GM18868 (cell line): ENCODE results near the gene P4HA2.

Source experiments
- ATAC-seq: cut with Tn5 transposase; IDR thresholded peaks from one replicate; pipeline ENCODE4 v1.9.1; 2021; ENCODE audit warnings: mild to moderate bottlenecking, moderate library complexity; ENCODE audit not compliant: unreplicated experiment

The P4HA2 gene

GRCh38 chr5:132265336-132266030, 37.8 kb upstream of the P4HA2 start:
- no peak for ATAC-seq

DNA sequence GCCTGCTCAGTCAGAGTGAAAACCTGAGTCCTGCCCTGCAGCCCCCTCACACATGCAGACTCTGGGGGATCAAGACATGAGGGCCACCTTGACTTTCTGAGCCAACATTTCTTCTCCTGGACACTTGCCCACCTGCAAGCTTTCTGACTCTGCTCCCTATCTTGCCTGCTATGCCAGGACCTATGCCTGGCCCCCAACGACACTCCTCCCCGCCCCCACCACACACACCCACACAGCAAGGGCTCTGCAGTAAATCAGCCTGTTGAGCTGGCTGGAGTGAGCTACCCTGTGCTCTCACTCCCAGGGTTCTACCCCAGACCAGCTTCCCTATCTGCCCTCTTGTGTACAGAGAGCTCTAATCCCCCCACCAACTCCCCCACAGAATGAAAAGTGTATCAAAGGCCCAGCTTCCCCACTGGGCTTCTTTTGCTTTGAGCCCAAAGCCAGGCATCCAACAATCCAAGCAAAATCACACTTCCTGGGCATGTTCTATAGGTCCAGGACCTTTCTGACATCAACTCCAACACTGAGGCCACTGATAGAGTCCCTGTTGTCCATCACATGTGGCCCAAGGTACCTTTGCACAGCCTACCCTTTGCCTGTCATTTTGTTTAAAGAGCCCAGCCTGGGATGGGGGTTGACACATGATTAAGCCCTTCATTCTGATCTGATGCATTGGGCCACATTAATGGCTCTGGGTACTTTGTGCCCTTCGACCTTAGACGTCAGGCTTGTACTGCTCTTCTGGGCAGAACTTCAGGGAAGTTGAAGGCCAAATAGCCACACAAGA, 37.1 kb upstream of the P4HA2 start:
- ATAC-seq: no peak

DNA sequence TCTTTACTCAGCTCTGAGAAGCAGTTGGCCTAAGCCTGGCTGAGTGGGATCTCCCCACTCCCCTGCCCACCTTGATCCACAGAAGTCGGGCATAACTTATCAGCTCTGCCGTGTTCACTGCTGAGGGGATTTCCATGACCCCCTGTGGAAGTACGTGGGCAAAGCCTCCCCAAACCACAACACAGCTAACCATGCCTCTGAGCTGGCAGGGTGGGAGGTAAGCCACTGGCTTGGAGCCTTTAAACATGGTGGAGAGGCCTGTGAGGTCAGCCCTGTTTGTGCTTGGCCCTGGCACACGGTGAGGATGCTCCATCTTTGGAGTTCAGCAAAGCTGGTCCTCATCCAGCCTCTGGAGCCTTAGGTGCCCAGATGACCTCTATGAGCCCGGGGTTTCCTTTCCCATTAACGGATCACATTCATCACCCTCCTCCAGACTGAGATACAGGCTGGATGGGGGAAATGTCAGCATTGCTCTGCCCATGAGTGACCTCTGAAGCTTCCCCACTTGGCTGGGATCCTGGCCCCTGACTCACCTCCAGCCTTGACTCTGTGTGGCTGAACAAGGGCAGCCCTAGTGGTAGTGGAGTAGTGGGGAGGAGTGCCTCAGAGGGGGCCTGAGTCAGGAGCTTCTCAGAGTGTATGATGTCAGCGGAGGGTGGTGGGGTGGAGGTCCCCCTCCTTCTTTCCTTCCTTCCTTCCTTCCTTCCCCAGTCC, 36.1 kb upstream of the P4HA2 start:
- ATAC-seq: no peak

DNA sequence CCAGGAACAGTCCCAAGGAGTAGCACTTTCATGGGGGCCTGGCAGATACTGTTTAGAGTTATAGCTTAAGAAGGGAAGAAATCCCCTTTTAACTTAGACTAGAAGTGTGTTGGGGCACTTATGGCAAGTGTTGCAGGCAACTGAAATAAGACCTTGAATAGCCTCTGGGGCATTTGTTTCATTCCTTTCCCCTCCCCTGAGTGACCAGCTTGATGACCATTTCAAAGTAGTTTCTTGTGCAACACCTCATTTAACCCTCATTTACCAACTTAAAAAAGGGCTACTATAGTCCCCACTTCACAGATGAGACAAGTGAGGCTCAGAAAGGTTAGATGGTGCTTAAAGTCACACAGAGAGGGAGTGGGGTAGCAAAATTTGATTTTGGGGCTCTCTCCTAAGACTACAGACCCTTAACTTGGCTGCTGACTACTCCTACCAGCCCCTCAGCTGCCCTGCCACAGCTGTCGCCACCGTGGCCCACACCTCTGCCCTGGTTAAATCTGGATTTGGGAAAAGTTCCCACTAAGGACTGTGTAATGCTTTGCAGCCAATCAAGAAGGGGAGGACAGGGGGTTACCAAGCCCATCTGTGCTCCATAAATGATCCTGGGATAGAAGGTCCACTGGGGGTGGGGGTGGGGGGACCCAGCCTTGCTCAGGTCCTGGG, 35.4 kb upstream of the P4HA2 start:
- no peak for ATAC-seq

DNA sequence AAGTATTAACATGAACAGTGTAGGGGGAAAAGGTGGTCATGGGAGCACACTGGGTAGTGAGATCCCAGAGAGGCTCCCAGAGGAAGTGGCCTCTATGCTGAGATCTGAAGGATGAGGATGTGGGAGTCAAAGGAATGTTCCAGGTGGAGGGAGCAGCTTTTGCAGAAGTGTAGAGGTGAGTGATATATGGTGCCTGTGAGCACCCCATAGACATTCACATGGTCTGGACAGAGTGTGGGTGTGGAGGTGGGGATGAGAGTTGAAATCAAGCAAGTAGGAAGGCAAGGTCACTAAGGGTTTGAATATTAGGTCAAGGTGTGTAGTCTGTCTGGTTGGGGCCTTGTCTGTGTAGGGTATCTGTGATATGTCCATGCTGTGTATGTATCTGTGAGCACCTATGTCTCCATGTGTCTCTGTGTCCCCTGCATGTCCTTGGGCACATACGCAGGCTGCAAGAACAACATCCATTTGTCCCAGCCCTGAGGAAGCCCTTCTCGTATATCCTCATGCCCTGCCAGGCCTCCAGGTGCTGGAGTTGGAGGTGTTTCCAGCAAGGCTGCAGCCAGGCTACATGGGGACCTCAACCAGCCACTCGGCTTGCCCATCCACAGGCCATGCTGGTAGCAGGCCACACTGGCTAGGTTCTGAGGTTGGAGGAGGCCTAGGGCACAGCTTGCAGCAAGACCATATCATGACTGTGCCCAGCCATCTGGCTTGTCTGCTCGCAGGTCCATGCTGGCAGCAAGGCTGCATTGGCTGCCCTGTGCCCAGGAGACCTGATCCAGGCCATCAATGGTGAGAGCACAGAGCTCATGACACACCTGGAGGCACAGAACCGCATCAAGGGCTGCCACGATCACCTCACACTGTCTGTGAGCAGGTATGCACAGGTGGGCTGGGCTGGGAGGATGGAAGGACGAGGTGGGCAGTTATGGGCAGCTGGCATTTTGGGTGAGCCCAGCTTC, 34.5 kb upstream of the P4HA2 start:
- ATAC-seq: no peak

- peak; percentile 68 for ATAC-seq
These were observed 33.3 kb upstream of the P4HA2 start for GRCh38 chr5:132260714-132261551.

DNA sequence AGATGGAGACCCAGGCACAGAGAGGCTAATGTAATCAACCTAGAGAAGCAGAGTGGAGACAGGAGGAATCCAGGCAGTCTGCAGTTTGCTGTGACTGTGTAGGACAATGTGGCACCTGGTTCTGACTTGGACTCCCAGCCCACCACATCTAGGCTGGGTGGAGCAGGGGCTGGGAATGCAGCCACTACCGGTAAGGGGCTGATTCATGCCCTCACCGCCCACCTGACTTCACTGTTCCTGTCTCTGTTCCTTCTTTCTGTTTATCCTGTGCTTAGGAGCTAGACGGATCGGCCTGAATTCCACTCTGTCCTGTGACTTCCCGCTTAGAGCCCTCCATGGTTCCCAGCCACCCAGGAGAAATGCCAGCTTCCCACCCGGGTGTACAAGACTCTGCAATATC, 32.4 kb upstream of the P4HA2 start:
- no peak for ATAC-seq

GRCh38 chr5:132259069-132259851, 31.6 kb upstream of the P4HA2 start:
- ATAC-seq: no peak

DNA sequence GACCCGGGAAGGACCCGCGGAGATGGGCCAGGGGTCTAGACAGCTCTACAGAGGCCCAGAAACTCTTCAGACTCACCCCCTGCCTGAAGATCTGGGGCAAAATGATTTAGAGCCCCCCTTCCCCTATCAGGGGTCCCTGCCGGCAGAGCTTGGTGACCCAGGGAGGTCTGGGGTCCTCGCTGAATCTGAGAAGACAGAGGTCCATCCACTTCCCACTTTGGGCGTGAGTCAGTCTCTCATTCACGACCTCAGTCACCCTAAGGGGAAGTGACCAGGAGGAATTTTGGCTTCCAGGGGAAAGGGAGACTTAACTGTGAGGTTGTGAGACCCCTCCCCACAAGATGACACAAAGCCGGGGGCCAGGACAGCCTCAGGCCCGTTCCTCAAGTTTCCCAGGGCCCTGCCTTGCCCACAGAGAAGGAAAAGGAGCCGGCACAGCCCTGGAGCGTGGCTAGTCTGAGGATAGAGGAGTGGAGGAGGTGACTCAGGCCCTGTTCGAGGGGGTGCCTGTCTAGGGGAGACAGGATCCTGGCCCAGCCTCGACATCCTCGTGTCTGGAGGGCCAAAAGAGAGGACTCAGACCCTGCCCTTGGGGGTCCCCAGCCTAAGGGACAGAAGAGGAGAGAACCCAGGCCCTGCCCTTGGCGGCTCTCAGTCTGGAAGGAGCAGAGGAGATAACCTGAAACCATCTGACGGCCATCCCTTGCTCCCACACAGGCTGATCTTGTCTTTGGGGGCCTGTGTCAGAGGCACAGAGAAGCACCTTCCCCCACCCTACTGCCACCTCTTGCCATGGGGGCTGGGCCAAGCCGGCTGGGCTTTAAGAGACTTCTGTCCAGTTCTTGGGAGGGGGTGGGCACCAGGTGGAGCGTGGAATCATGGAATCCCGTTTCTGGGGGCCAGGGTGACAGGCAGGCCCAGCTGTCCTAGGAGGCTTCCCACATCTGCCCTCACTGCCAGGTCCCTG, 30.7 kb upstream of the P4HA2 start:
- no peak for ATAC-seq

DNA sequence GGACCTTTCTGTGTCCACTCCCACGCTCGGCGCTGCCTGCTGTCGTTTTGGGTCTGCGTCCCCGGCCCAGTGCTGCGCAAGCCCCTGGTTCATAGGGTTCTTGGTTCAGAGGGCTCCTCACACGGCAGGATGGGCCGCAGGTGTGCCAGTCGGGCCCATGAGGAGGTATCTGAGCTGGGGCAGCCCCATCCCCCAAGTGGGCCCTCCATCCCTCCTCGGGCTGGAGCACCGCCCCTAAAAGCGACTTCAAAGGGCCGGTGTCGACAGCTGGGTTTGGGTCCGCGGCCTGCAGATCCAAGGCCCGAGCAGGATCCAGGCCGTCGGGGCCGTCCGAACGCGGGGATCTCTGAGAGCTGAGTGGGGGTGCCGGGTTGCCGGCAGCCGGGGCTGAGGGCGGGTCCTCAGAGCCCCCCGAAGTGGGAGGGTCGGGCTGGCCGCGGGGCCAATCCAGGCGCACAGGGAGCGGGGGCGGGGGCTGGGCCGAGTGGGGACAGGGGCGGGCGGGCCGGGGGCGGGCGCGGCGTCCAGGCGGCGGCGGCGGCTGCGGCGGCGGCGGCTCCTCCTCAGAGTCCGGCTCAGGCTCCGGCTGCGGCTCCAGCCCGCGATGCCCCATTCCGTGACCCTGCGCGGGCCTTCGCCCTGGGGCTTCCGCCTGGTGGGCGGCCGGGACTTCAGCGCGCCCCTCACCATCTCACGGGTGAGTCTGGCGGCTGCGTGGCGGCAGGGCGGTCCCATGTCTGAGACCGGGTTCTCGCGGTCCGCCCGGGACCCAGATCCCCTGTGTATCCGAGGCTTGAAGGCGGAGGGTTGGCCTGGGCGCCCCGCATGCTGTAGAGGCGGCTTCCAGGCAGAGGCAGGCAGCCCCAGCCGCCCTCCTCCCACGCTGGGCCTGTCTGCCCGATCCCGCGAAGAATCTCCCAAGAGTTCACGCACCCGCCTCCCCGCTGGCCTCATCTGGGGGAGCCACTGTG, 29.8 kb upstream of the P4HA2 start, which contains the start of gene PDLIM4:
Gene PDLIM4, plus strand, starts transcription at position 566 of the 971 bp plus-strand sequence. Its CDS starts 39 bp downstream, at position 605.
- ATAC-seq: no peak

DNA sequence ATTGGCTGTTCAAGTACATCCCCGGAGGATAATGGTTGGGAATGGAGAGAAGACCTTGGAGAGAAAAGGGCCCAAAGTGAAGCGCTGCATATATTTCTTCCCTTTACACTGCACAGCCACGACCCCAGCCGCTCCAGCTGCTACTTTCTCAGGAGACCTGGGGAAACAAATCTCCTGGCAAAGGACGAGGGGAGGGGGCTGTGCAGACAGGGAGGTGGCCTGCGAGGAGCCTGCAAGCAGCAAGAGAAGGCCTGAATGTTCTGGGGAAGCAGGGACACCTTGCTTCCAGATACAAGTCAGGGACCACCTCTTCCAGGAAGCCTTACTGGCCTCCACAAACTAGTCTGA, 29.1 kb upstream of the P4HA2 start:
- ATAC-seq: no peak

GRCh38 chr5:132256086-132256782, 28.6 kb upstream of the P4HA2 start:
- no peak for ATAC-seq

DNA sequence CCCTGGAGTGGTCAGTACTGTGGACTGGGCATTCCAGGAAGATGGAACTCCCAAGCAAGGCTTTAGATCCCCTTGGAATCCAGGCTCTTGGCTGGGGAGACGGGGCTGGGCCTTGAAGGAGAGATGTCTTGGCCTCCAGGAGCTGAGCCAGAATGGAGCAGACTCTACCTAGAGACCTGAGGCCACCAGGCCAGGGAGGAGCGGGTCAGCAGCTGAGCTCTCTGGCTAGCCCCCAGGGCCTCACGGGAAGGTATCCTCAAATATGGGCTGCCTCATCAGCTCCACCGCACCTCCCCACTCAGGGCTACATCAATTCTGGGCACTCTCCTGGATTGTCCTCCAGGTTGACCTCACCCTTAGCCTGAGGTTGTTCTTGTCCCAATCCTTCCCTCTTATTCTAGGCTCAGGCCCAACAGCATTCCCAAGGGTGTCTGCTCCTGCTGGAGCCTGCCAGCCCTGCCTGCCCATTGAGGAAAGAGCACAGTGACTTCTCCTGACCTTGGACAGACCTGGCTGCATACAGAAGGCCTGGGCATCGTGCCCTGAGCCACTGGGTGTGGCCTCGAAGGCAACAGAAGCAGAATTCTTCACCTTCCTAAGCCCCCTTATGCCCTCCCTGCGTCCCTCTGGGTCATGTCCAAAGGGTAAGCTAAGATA, 26.8 kb upstream of the P4HA2 start:
- ATAC-seq: no peak

GRCh38 chr5:132253452-132254320, 26.0 kb upstream of the P4HA2 start:
- no peak for ATAC-seq
